C4-2B (cell line): ENCODE results near the gene CHTF18.

Experiments used
- H3K27ac ChIP-seq: fragments of 450-650 bp; 2 replicates; pipeline ENCODE4 v1.5.1; 2017
- CTCF ChIP-seq: fragments of 450-650 bp; conservative IDR thresholded peaks from 2 replicates; pipeline ENCODE4 v1.5.1; 2017; ENCODE audit warnings: mild to moderate bottlenecking
- ZFX ChIP-seq: fragments of 450-650 bp; IDR thresholded peaks from 2 replicates; pipeline ENCODE4 v1.6.1; 2017

Gene CHTF18

GRCh38 chr16:807347-808084 is 19.1 kb downstream of the CHTF18 start:
- TF ChIP-seq ZFX (peak; percentile 60; the same call in 1 of the 2 replicates), CTCF (no peak)
- H3K27ac ChIP-seq: peak overlapping the region; percentile 89

- TF ChIP-seq CTCF: no peak
- no peak for TF ChIP-seq ZFX
- H3K27ac ChIP-seq: peak overlapping the region; percentile 89
Measured at GRCh38 chr16:808085-808386, 19.6 kb downstream of the CHTF18 start.

GRCh38 chr16:813204-813915 is 24.9 kb downstream of the CHTF18 start:
- H3K27ac ChIP-seq: no peak overlapping the region
- TF ChIP-seq CTCF: peak; percentile 82
- TF ChIP-seq ZFX: no peak

GRCh38 chr16:813916-814412 is 25.5 kb downstream of the CHTF18 start:
- TF ChIP-seq ZFX (no peak), CTCF (no peak; the same call in 1 of the 2 replicates)
- no peak overlapping the region for H3K27ac ChIP-seq

- no peak overlapping the region for H3K27ac ChIP-seq
Measured at GRCh38 chr16:814974-815373, 26.6 kb downstream of the CHTF18 start.

GRCh38 chr16:815861-816260 is 27.4 kb downstream of the CHTF18 start:
- no peak overlapping the region for H3K27ac ChIP-seq
- TF ChIP-seq CTCF (no peak), ZFX (no peak)

More at GRCh38 chr16:814974-815373, 26.6 kb downstream of the CHTF18 start:
- TF ChIP-seq ZFX (no peak), CTCF (no peak)
